Measurements from ENCODE around the gene DNAJB12.
A peak's percentile ranks its signal among the peaks of the same experiment; 100 is the strongest.

Gene DNAJB12

DNA sequence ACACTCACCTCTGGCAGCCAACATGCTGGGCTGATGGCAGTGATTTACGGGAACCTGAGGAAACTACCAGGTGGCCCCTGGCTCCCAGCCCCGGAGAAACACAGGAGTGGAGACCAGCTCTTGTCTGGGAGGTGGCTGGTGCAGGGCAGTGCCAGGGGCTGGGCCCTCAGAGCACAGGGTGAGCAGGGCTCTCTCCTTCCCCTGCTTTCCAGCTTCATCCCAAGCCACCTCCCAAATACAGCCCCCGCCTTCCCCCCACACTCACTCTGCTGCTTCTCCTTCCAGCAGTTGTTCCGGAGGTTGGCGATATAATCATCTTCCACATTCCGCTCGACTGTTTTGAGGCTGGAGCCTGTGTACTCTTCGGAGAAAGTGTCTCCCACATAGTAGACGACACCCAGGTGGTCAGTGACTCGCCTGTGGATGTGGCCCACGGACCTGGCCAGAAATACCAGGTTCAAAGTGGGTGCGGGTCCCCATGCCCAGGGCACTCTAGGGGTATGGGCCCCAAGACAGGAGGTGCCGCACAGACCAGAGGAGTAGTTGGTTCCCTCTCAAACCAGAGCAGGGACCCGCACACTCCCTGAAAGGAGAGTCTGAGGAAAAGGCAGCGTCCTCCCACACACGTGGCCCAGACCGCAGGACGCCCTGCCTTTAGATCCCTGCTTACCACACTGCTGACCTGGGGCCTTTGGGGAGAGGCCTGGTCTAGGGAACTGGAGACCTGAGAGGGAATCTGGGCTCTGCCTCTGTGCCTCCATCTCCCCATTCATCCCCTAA, 18.3 kb downstream of the DNAJB12 start:
- no peak for DNase-seq (ENCODE audit: extremely low read depth, insufficient read length)
- Histone ChIP-seq H3K27me3 (replicated peaks; ENCODE audit: control insufficient read depth, insufficient read depth, low read length) (no peaks in the 10 kb centered on the region), H3K4me3 (replicated peaks; ENCODE audit: low read depth, low read length) (no peak overlapping the region), H3K36me3 (ENCODE audit: control insufficient read depth, insufficient read depth, low read length) (peaks cover 32% of the 10 kb centered on the region)
- TF ChIP-seq, protein P1, sequence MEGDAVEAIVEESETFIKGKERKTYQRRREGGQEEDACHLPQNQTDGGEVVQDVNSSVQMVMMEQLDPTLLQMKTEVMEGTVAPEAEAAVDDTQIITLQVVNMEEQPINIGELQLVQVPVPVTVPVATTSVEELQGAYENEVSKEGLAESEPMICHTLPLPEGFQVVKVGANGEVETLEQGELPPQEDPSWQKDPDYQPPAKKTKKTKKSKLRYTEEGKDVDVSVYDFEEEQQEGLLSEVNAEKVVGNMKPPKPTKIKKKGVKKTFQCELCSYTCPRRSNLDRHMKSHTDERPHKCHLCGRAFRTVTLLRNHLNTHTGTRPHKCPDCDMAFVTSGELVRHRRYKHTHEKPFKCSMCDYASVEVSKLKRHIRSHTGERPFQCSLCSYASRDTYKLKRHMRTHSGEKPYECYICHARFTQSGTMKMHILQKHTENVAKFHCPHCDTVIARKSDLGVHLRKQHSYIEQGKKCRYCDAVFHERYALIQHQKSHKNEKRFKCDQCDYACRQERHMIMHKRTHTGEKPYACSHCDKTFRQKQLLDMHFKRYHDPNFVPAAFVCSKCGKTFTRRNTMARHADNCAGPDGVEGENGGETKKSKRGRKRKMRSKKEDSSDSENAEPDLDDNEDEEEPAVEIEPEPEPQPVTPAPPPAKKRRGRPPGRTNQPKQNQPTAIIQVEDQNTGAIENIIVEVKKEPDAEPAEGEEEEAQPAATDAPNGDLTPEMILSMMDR (IDR thresholded peaks at IDR 0.05; ENCODE audit: insufficient read depth, low read length, poor library complexity, severe bottlenecking) = no peak

DNA sequence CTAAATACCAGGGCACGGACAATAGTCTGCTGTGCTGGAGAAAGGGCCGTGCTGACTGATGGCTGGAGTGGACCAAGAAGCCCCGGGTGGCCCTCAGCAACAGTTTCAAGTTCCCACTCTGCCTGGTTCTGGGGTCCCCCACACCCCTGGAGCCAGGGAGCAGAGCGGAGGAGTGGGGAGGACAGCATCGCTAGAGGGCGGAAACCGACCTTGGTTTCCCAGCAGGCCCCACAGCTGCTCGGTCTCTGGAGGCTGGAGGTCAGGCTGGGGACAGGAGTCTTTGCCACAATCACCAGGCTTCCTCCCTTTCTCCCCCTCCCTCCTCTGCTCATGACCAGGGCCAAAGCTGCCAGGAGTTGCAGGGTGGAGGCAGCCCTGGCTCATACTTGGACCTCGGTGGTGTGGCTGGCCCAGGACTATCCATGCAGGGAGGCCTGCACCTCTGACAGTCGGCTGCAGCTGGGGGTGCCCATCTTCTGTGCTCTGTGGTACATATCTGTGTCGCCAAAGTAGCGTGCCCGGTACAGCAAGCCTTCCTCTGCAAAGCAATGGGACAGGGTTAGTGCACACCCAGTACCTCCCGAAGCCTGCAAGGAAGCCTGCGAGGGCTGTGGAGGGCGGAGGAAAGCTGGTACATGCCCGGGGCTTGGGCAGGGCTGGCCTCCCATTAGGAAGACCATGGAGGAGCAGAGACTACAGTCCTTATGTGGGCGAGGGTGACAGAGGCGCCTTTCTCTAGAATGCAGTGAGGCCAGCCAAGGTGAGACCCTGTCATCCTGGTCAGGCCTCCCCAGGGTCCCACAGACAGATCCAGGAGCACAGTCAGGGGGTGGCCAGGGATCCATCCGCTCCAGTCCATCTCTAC, 19.1 kb downstream of the DNAJB12 start:
- Histone ChIP-seq H3K27me3 (replicated peaks; ENCODE audit: control insufficient read depth, insufficient read depth, low read length) (no peaks in the 10 kb centered on the region), H3K4me3 (replicated peaks; ENCODE audit: low read depth, low read length) (no peak overlapping the region), H3K36me3 (ENCODE audit: control insufficient read depth, insufficient read depth, low read length) (peaks cover 26% of the 10 kb centered on the region)
- TF ChIP-seq, protein P1 (IDR thresholded peaks at IDR 0.05; ENCODE audit: insufficient read depth, low read length, poor library complexity, severe bottlenecking) = peak; percentile 36
- peak; percentile 81 for DNase-seq (ENCODE audit: extremely low read depth, insufficient read length)

DNA sequence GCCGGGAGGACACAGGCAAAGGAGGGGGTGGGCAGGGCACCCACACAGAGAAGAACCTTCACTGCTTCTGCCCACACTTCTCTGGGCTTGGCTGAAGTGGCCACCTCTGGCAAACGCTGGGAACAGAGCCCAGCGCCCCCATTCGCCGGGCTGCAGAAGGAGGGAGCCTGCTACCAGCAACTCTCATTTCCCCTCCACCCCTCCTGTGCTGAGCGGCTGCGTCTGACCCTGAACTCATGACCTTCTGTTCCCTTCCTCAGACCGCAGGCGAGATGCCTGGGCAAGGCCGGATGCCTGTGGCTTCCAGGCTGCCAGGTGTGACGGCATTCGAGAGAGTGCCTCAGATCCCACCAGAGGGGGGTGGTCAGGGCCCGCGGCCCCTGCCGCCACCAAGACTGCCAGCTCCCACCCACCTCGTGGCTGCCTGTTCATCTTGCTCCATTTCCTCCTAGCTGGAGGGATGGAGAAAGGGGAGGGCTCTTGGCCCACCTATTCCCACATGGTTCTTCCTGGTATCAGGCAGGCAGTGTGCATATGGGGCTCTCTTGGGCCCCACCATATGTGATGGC, 19.8 kb downstream of the DNAJB12 start:
- no peaks in the 10 kb centered on the region for H3K27me3 ChIP-seq (replicated peaks; ENCODE audit: control insufficient read depth, insufficient read depth, low read length)
- H3K4me3 ChIP-seq (replicated peaks; ENCODE audit: low read depth, low read length) = no peak overlapping the region
- TF ChIP-seq, protein P1 (IDR thresholded peaks at IDR 0.05; ENCODE audit: insufficient read depth, low read length, poor library complexity, severe bottlenecking) = peak; percentile 54
- peaks cover 23% of the 10 kb centered on the region for H3K36me3 ChIP-seq (ENCODE audit: control insufficient read depth, insufficient read depth, low read length)
- DNase-seq (ENCODE audit: extremely low read depth, insufficient read length) = peak; percentile 91

DNA sequence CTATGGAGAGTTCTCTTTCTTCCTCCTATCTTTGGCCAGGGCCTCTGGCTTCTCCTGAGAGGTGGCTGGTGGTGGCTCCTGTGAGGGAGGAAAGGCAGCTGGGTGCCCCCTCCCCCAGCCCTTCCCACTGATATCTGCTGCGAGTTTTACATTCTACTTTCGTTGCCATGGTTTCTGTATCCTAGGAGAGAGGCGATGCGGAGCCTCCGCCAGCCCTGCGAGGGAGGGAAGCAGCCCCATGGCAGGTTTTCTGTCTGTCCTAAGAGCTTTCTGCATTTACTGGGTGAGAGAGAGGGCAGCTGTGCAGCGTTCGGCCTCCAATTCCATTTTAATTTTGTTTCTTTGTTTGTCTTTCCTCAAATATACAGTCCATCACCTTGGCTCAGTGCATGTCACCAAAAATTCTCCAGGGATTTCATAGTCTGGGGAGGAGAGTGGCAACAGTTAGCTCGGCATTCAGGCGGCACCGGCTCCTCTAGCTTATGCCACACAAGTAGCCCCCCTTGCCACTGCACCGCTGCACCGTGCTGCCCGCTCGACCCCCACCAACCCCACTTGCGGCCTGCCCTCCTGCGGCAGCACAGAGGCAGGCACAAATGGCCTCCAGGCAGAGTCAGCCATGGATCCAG, 20.4 kb downstream of the DNAJB12 start:
- no peak for DNase-seq (ENCODE audit: extremely low read depth, insufficient read length)

More for the DNA sequence above, 20.4 kb downstream of the DNAJB12 start:
- peaks cover 23% of the 10 kb centered on the region for H3K36me3 ChIP-seq (ENCODE audit: control insufficient read depth, insufficient read depth, low read length)
- TF ChIP-seq, protein P1 (IDR thresholded peaks at IDR 0.05; ENCODE audit: insufficient read depth, low read length, poor library complexity, severe bottlenecking) = no peak
- H3K27me3 ChIP-seq (replicated peaks; ENCODE audit: control insufficient read depth, insufficient read depth, low read length) = no peaks in the 10 kb centered on the region
- H3K4me3 ChIP-seq (replicated peaks; ENCODE audit: low read depth, low read length) = no peak overlapping the region
